Suprapubic skin (tissue), 4 donors: Measurements from ENCODE around the gene SORCS3. TPM values are rescaled to one million over a fixed set of nuclear protein-coding genes. Genes with fewer than 3 reads are reported as not detected.

ENCODE experiments used
- DNase-seq, 2 donors: peaks; one replicate each; pipeline ENCODE4 v3.0.0-alpha.2; 2019; ENCODE audit warnings: low spot score in 2 of 2
- H3K27ac ChIP-seq: fragments of 200-600 bp; sonication (generic); one replicate; pipeline ENCODE4 v1.5.1; 2019
- H3K27me3 ChIP-seq: fragments of 200-600 bp; sonication (generic); one replicate; pipeline ENCODE4 v1.5.1; 2019
- H3K36me3 ChIP-seq: fragments of 200-600 bp; sonication (generic); one replicate; pipeline ENCODE4 v1.5.1; 2019
- H3K4me1 ChIP-seq: fragments of 200-600 bp; sonication (generic); one replicate; pipeline ENCODE4 v1.5.1; 2019
- H3K4me3 ChIP-seq: fragments of 200-600 bp; sonication (generic); one replicate; pipeline ENCODE4 v1.5.1; 2019; ENCODE audit warnings: mild to moderate bottlenecking
- H3K9me3 ChIP-seq: fragments of 200-600 bp; sonication (generic); one replicate; pipeline ENCODE4 v1.5.1; 2019
- CTCF ChIP-seq, 2 donors: fragments of 200-600 bp in 1 of 2; fragments of 450-650 bp in 1 of 2; sonication (generic) in 1 of 2; IDR thresholded peaks; one replicate each; pipeline ENCODE4 v1.5.1; 2016 to 2019; ENCODE audit warnings: antibody characterized with exemption in 2 of 2, mild to moderate bottlenecking in 1 of 2, moderate library complexity in 1 of 2
- EP300 ChIP-seq: sonication (generic); formaldehyde crosslinking; IDR thresholded peaks from one replicate; pipeline ENCODE4 v1.6.1; 2017; ENCODE audit warnings: antibody characterized with exemption
- POLR2A ChIP-seq, 2 donors: fragments of 450-650 bp; IDR thresholded peaks; one replicate each; pipeline ENCODE4 v1.6.1; 2017; ENCODE audit warnings: antibody characterized with exemption in 2 of 2, mild to moderate bottlenecking in 2 of 2, moderate library complexity in 2 of 2
- POLR2AphosphoS5 ChIP-seq, 3 donors: sonication (generic); formaldehyde crosslinking; IDR thresholded peaks; one replicate each; pipeline ENCODE4 v1.6.1; 2017; ENCODE audit warnings: antibody characterized with exemption in 3 of 3
- WGBS: methylation state at CpG from one replicate; pipeline ENCODE4 v1.1.5; 2018; 5-methylcytosine and 5-hydroxymethylcytosine counted together
- total RNA-seq, 4 donors: library from RNA; depleted of rRNA; stranded (reverse); fragments of >200 nt; gene quantifications; one replicate each; pipeline ENCODE4 v1.1.0, GENCODE V29; 2016

SORCS3 gene
- total RNA-seq, 4 donors from 2014 or later, result 0.16 to 0.19 (median 0.18) TPM

DNA sequence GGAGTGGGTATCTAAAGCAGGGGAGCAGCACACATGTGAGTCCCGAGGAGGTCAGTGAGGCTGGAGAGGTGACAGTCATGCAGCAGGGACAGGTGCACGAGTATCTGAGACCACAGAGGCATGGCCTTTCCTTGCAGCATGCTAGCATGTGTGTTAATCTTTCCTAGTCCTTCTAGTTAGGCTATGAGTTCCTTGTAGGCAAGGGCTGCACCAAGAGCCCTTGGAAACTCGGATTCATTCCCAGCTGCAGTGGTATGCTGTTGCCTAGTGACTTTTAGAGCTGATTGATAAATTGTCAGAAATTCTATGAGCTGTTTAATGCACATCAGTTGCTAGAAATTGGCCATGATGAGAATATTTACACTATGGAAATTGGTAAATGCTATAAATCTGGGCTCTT, 132.0 kb downstream of the SORCS3 start:
- no peaks in the 10 kb centered on the region for H3K36me3 ChIP-seq
- no peaks in the 10 kb centered on the region for H3K4me1 ChIP-seq
- no peaks in the 10 kb centered on the region for H3K9me3 ChIP-seq
- no peak for DNase-seq
- H3K4me3 ChIP-seq, result no peak overlapping the region
- H3K27ac ChIP-seq, result no peak overlapping the region
- WGBS, result 59% methylated on average over 3 of the region's 3 CpGs
- H3K27me3 ChIP-seq, result no peaks in the 10 kb centered on the region
- no peak for TF ChIP-seq POLR2A (IDR thresholded peaks at IDR 0.05)
- no peak for TF ChIP-seq CTCF (IDR thresholded peaks at IDR 0.05)
- no peak for TF ChIP-seq EP300
- no peak for TF ChIP-seq POLR2AphosphoS5 (IDR thresholded peaks at IDR 0.05)

GRCh38 chr10:104774234-104774633, 133.1 kb downstream of the SORCS3 start:
- TF ChIP-seq CTCF (IDR thresholded peaks at IDR 0.05) (no peak), POLR2A (IDR thresholded peaks at IDR 0.05) (no peak), EP300 (no peak), POLR2AphosphoS5 (IDR thresholded peaks at IDR 0.05) (no peak)
- H3K9me3 ChIP-seq, result no peaks in the 10 kb centered on the region
- DNase-seq, result no peak
- H3K4me1 ChIP-seq, result no peaks in the 10 kb centered on the region
- WGBS, result 63% methylated on average over 6 of the region's 6 CpGs
- H3K27ac ChIP-seq, result no peak overlapping the region
- H3K36me3 ChIP-seq, result no peaks in the 10 kb centered on the region
- no peak overlapping the region for H3K4me3 ChIP-seq
- no peaks in the 10 kb centered on the region for H3K27me3 ChIP-seq

DNA sequence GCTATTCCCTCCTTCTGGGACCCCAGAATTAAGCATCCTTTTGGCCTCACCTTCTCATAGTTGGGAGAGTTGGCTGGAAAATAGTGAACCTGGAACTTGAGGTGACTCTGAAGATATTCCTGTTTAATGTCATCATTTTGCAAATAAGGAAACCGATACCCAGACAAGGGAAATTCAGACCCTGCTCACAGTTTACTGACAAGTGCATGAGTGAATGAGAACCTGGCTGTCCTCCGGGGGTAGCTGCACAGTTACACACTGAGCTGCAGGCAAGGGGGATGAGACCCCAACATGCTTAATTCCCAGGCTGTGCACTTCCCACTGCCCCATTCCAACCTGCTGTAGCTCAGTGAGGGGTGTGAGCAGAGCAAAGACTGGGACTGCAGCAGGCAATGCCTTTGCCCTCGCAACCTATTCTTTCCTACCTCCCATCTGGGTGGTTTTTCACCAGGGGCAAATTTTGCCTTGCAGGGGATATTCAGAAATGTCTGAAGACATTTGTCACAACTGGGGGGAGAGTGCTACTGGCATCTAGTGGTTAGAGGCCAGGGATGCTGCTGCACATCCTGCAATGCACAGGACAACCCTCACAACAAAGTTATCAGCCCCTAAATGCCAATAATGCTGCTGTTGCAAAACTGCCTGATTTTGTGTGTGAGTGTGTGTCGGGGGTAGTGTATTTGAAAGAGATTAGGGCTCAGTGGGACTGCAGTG, 136.2 kb downstream of the SORCS3 start:
- WGBS, result 78% methylated on average over 4 of the region's 4 CpGs
- no peaks in the 10 kb centered on the region for H3K9me3 ChIP-seq

GRCh38 chr10:104778371-104778770, 137.3 kb downstream of the SORCS3 start:
- TF ChIP-seq POLR2A (IDR thresholded peaks at IDR 0.05), result no peak
- no peak for TF ChIP-seq EP300
- no peak for TF ChIP-seq POLR2AphosphoS5 (IDR thresholded peaks at IDR 0.05)
- no peak for TF ChIP-seq CTCF (IDR thresholded peaks at IDR 0.05)
- Histone ChIP-seq H3K36me3 (no peaks in the 10 kb centered on the region), H3K4me3 (no peak overlapping the region), H3K9me3 (no peaks in the 10 kb centered on the region), H3K27me3 (no peaks in the 10 kb centered on the region), H3K27ac (no peak overlapping the region), H3K4me1 (no peaks in the 10 kb centered on the region)
- DNase-seq, result no peak
- WGBS, result 96% methylated on average over 3 of the region's 3 CpGs

More for the DNA sequence above, 136.2 kb downstream of the SORCS3 start:
- H3K27me3 ChIP-seq, result no peaks in the 10 kb centered on the region
- no peaks in the 10 kb centered on the region for H3K4me1 ChIP-seq
- no peak overlapping the region for H3K4me3 ChIP-seq
- no peaks in the 10 kb centered on the region for H3K36me3 ChIP-seq
- DNase-seq, result no peak
- TF ChIP-seq CTCF (IDR thresholded peaks at IDR 0.05) (no peak), POLR2AphosphoS5 (IDR thresholded peaks at IDR 0.05) (no peak), POLR2A (IDR thresholded peaks at IDR 0.05) (no peak), EP300 (no peak)
- no peak overlapping the region for H3K27ac ChIP-seq

GRCh38 chr10:104779701-104780100, 138.6 kb downstream of the SORCS3 start:
- Histone ChIP-seq H3K9me3 (no peaks in the 10 kb centered on the region), H3K4me1 (no peaks in the 10 kb centered on the region), H3K27ac (no peak overlapping the region), H3K36me3 (no peaks in the 10 kb centered on the region), H3K4me3 (no peak overlapping the region), H3K27me3 (no peaks in the 10 kb centered on the region)
- WGBS, result 84% methylated on average over 14 of the region's 14 CpGs
- TF ChIP-seq EP300 (no peak), CTCF (IDR thresholded peaks at IDR 0.05) (no peak), POLR2A (IDR thresholded peaks at IDR 0.05) (no peak), POLR2AphosphoS5 (IDR thresholded peaks at IDR 0.05) (no peak)
- no peak for DNase-seq
